BJ (cell line): Measurements from ENCODE around the gene RTN4RL2. TPM values are rescaled to one million over a fixed set of nuclear protein-coding genes. Genes with fewer than 3 reads are reported as not detected.

ENCODE experiments used
- CTCF ChIA-PET: fragments of 350-600 bp; formaldehyde crosslinking; extraction: SDS; loops from one replicate; lab custom pipeline; 2021; ENCODE audit warnings: antibody characterized with exemption, inconsistent platforms; lab: Yijun Ruan, JAX
- POLR2A ChIA-PET: fragments of 300-600 bp; sonication (Branson Sonifier 250); formaldehyde crosslinking; extraction: SDS; loops from one replicate; lab custom pipeline; 2021; ENCODE audit warnings: antibody characterized with exemption; lab: Charles Lee
- DNase-seq: peaks from one replicate; pipeline ENCODE4 v3.0.0-alpha.2; 2011; ENCODE audit warnings: low read depth
- H3K27me3 ChIP-seq: 2 replicates; pipeline ENCODE4 v1.6.0; 2011; ENCODE audit warnings: low read length; ENCODE audit not compliant: control insufficient read depth, insufficient read depth
- H3K36me3 ChIP-seq: 2 replicates; pipeline ENCODE4 v1.5.1; 2011; ENCODE audit warnings: low read length; ENCODE audit not compliant: control insufficient read depth, insufficient read depth
- H3K4me3 ChIP-seq: 2 replicates; pipeline ENCODE4 v1.5.1; 2011; ENCODE audit warnings: low read depth, mild to moderate bottlenecking, control low read depth, low read length
- CTCF ChIP-seq: IDR thresholded peaks from 2 replicates; pipeline ENCODE4 v1.5.1; 2011; ENCODE audit warnings: low read depth, mild to moderate bottlenecking, control low read depth, inconsistent platforms, low read length, moderate library complexity; ENCODE audit not compliant: insufficient read depth
- polyA plus RNA-seq: library from polyadenylated mRNA; depleted of rRNA; stranded (reverse); fragments of >200 nt; gene quantifications from 2 replicates; pipeline ENCODE4 v1.2.3, GENCODE V29; 2011

The RTN4RL2 gene
- polyA plus RNA-seq, 1 experiment = 0.43 TPM

- CTCF ChIA-PET = interaction anchor here (0.6 to 10.3 kb wide), 8 partner anchors 16 to 165 kb away, joined by 3 to 188 read pairs (median 6); partner anchors contain the start of gene RTN4RL2
- Histone ChIP-seq H3K4me3 (peak overlapping the region; percentile 38), H3K36me3 (no peaks in the 10 kb centered on the region), H3K27me3 (peaks cover 10% of the 10 kb centered on the region)
- no peak for DNase-seq
- TF ChIP-seq CTCF = no peak
- POLR2A ChIA-PET = no interaction called here
These were observed 15.9 kb downstream of the RTN4RL2 start for GRCh38 chr11:57476047-57476756.

- ChIA-PET POLR2A (no interaction called here), CTCF (interaction anchor here (0.6 to 10.3 kb wide), 13 partner anchors 17 to 164 kb away, joined by 3 to 188 read pairs (median 4); partner anchors contain the start of genes RTN4RL2, SLC43A1 and UBE2L6)
- peak; percentile 72 for TF ChIP-seq CTCF
- DNase-seq = no peak
- no peaks in the 10 kb centered on the region for H3K36me3 ChIP-seq
- peak overlapping the region; percentile 38 for H3K4me3 ChIP-seq
- peaks cover 11% of the 10 kb centered on the region for H3K27me3 ChIP-seq
These were observed 16.6 kb downstream of the RTN4RL2 start for GRCh38 chr11:57476757-57477506.

GRCh38 chr11:57477507-57478189 is 17.3 kb downstream of the RTN4RL2 start:
- no peaks in the 10 kb centered on the region for H3K36me3 ChIP-seq
- ChIA-PET POLR2A (no interaction called here), CTCF (interaction anchor here (0.6 to 10.3 kb wide), 13 partner anchors 17 to 1047 kb away, joined by 3 to 188 read pairs (median 4); partner anchors contain the start of genes RTN4RL2, SLC43A1 and UBE2L6)
- no peak for DNase-seq
- H3K27me3 ChIP-seq = peaks cover 15% of the 10 kb centered on the region
- no peak for TF ChIP-seq CTCF
- no peak overlapping the region for H3K4me3 ChIP-seq

GRCh38 chr11:57479021-57479663 is 18.8 kb downstream of the RTN4RL2 start:
- Histone ChIP-seq H3K4me3 (no peak overlapping the region), H3K27me3 (peaks cover 18% of the 10 kb centered on the region), H3K36me3 (no peaks in the 10 kb centered on the region; the same call in 1 of the 2 replicates)
- no peak for TF ChIP-seq CTCF
- ChIA-PET CTCF (interaction anchor here (1.3 to 10.3 kb wide), 6 partner anchors 17 to 1045 kb away, joined by 3 to 188 read pairs (median 10); partner anchors contain the start of gene RTN4RL2), POLR2A (no interaction called here)
- no peak for DNase-seq
